K562 (cell line): ENCODE measurements around the gene NTRK2. TPM values are rescaled to one million over a fixed set of nuclear protein-coding genes. Genes with fewer than 3 reads are reported as not detected.

Experiments used
- ATAC-seq: fragments of 200-7000 bp; cut with Tn5 transposase; 3 replicates; pipeline ENCODE4 v1.9.1; 2020; ENCODE audit warnings: moderate library complexity
- BruUV-seq: library from RNA; stranded (reverse); fragments of 400-500 nt; replicated peaks from 2 replicates; lab custom pipeline; 2021; lab: Mats Ljungman, UMichigan
- CTCF ChIA-PET: fragments of 300-600 bp; formaldehyde crosslinking; extraction: SDS; loops from one replicate; lab custom pipeline; 2021; ENCODE audit warnings: low intra/inter-chr PET ratio; lab: Yijun Ruan, JAX
- POLR2A ChIA-PET: fragments of 300-600, 350-650 bp; sonication (Branson Sonifier 250); formaldehyde crosslinking; extraction: SDS; loops from one replicate; lab custom pipeline; 2021; ENCODE audit warnings: antibody characterized with exemption, inconsistent platforms; lab: Yijun Ruan, JAX
- DNase-seq, 4 experiments: peaks; one replicate each; pipeline versions ENCODE4 v3.0.0 to v3.0.0-alpha.2; 2011 to 2018; ENCODE audit warnings: low spot score in 3 of 4, mixed read lengths in 3 of 4; ENCODE audit errors: extremely low read depth in 1 of 4
- FAIRE-seq: peaks from 2 replicates; lab custom pipeline; 2011; peaks lifted over from hg19 to GRCh38; lab: Jason Lieb, UNC
- H2AFZ ChIP-seq: 2 replicates; pipeline ENCODE4 v1.6.0; 2011; ENCODE audit warnings: low read depth, low read length, control low read depth, inconsistent platforms
- H3K27ac ChIP-seq: fragments of 200-600 bp; 3 replicates; pipeline ENCODE4 v1.8.0; 2011; ENCODE audit warnings: low read depth, mild to moderate bottlenecking, control low read depth, inconsistent platforms, low read length, moderate library complexity, mixed read lengths; ENCODE audit errors: extremely low read depth
- H3K27me3 ChIP-seq, 2 experiments: fragments of 300-600 bp in 1 of 2; 2 replicates in 1 of 2; 3 replicates in 1 of 2; pipeline versions ENCODE4 v1.6.0 to v1.8.0; 2011; ENCODE audit warnings: inconsistent platforms in 2 of 2, low read length in 2 of 2, mild to moderate bottlenecking in 1 of 2, mixed read lengths in 1 of 2, moderate library complexity in 1 of 2; ENCODE audit not compliant: control insufficient read depth in 2 of 2, insufficient read depth in 2 of 2
- H3K36me3 ChIP-seq: fragments of 300-600 bp; 3 replicates; pipeline ENCODE4 v1.8.0; 2011; ENCODE audit warnings: mild to moderate bottlenecking, low read length, inconsistent platforms; ENCODE audit not compliant: control insufficient read depth, insufficient read depth
- H3K4me1 ChIP-seq, 2 experiments: fragments of 200-600 bp in 1 of 2; replicated peaks in 1 of 2; 2 replicates in 1 of 2; 3 replicates in 1 of 2; pipeline versions ENCODE4 v1.5.1 to v1.8.0; 2011; ENCODE audit warnings: inconsistent platforms in 2 of 2, low read length in 2 of 2, mild to moderate bottlenecking in 1 of 2, mixed read lengths in 1 of 2, moderate library complexity in 1 of 2; ENCODE audit not compliant: control insufficient read depth in 2 of 2, insufficient read depth in 2 of 2
- H3K4me2 ChIP-seq: 2 replicates; pipeline ENCODE4 v1.6.1; 2011; ENCODE audit warnings: low read length, control low read depth, inconsistent platforms, mixed read lengths; ENCODE audit not compliant: insufficient read depth
- H3K4me3 ChIP-seq: fragments of 200-600 bp; sonication (generic), shearing (Covaris generic); 2 replicates; pipeline ENCODE4 v1.5.1; 2016; ENCODE audit warnings: control low read depth, inconsistent platforms
- H3K79me2 ChIP-seq: fragments of 200-600 bp; 3 replicates; pipeline ENCODE4 v1.8.0; 2011; ENCODE audit warnings: low read length, inconsistent platforms; ENCODE audit not compliant: control insufficient read depth, insufficient read depth
- H3K9ac ChIP-seq, 2 experiments: 2 replicates each; pipeline versions ENCODE4 v1.6.0 to v1.6.1; 2011; ENCODE audit warnings: low read depth in 2 of 2, low read length in 2 of 2, control low read depth in 1 of 2, inconsistent platforms in 1 of 2, mild to moderate bottlenecking in 1 of 2, mixed read lengths in 1 of 2; ENCODE audit not compliant: insufficient read depth in 1 of 2
- H3K9me1 ChIP-seq: one replicate; pipeline ENCODE4 v1.6.0; 2011; ENCODE audit warnings: inconsistent platforms, mild to moderate bottlenecking, low read length, moderate library complexity; ENCODE audit not compliant: control insufficient read depth, insufficient read depth
- H3K9me3 ChIP-seq: replicated peaks from 2 replicates; pipeline ENCODE4 v1.5.1; 2011; ENCODE audit warnings: low read depth, low read length, inconsistent platforms; ENCODE audit not compliant: control insufficient read depth, insufficient read depth
- H4K20me1 ChIP-seq: replicated peaks from 2 replicates; pipeline ENCODE4 v1.6.1; 2011; ENCODE audit warnings: low read length, inconsistent platforms, mixed read lengths; ENCODE audit not compliant: control insufficient read depth, insufficient read depth
- ATF3 ChIP-seq, 2 experiments: fragments of 450-650 bp in 1 of 2; sonication (generic) in 1 of 2; formaldehyde crosslinking in 1 of 2; IDR thresholded peaks in 1 of 2; conservative IDR thresholded peaks in 1 of 2; 2 replicates each; pipeline versions ENCODE4 v1.6.1 to v1.8.1; 2016 to 2023; ENCODE audit warnings: mild to moderate bottlenecking in 2 of 2, moderate library complexity in 2 of 2, inconsistent platforms in 1 of 2, missing genetic modification reagents in 1 of 2
- BDP1 ChIP-seq: IDR thresholded peaks from 3 replicates; pipeline ENCODE4 v1.6.1; 2011; ENCODE audit not compliant: insufficient read length, insufficient read depth
- C11orf30 ChIP-seq: fragments of 450-650 bp; IDR thresholded peaks from 2 replicates; pipeline ENCODE4 v1.6.1; 2016; ENCODE audit warnings: low read depth, mild to moderate bottlenecking
- CAMTA2 ChIP-seq: fragments of 250-450 bp; sonication (Bioruptor Pico); conservative IDR thresholded peaks from 2 replicates; pipeline ENCODE4 v1.5.1; 2022
- CHD1 ChIP-seq: fragments of 200-600 bp; sonication (generic); IDR thresholded peaks from one replicate; pipeline ENCODE4 v1.6.1; 2012; ENCODE audit warnings: mild to moderate bottlenecking, moderate library complexity, low read length, inconsistent platforms
- ELF2 ChIP-seq: fragments of 250-450 bp; sonication (Bioruptor Pico); IDR thresholded peaks from 2 replicates; pipeline ENCODE4 v1.5.0; 2021; ENCODE audit warnings: mild to moderate bottlenecking
- ETV6 ChIP-seq, 3 experiments: fragments of 150-350 bp in 1 of 3; sonication (generic) in 1 of 3; formaldehyde crosslinking in 1 of 3; IDR thresholded peaks; 2 replicates each; pipeline versions ENCODE4 v1.6.1 to v1.8.0; 2014 to 2022; ENCODE audit warnings: borderline replicate concordance in 2 of 3, low read depth in 2 of 3, antibody characterized with exemption in 1 of 3, low read length in 1 of 3, mild to moderate bottlenecking in 1 of 3, missing genetic modification reagents in 1 of 3
- FOS ChIP-seq: IDR thresholded peaks from 3 replicates; pipeline ENCODE4 v1.6.1; 2011; ENCODE audit not compliant: insufficient read length; ENCODE audit errors: extremely low read depth
- HES1 ChIP-seq: fragments of 450-650 bp; IDR thresholded peaks from 2 replicates; pipeline ENCODE4 v1.6.1; 2016; ENCODE audit warnings: low read depth, mild to moderate bottlenecking, moderate library complexity
- NFXL1 ChIP-seq: fragments of 450-650 bp; formaldehyde crosslinking; IDR thresholded peaks from 2 replicates; pipeline ENCODE4 v1.4.0; 2021; ENCODE audit warnings: mild to moderate bottlenecking
- PHF20 ChIP-seq: fragments of 450-650 bp; IDR thresholded peaks from 2 replicates; pipeline ENCODE4 v1.6.1; 2018; ENCODE audit not compliant: partially characterized antibody
- ZBTB49 ChIP-seq: sonication (generic); formaldehyde crosslinking; IDR thresholded peaks from 2 replicates; pipeline ENCODE4 v1.8.0; 2022; ENCODE audit warnings: missing genetic modification reagents, mild to moderate bottlenecking, borderline replicate concordance
- ZHX1 ChIP-seq: fragments of 150-350 bp; conservative IDR thresholded peaks from 2 replicates; pipeline ENCODE4 v1.6.1; 2014; ENCODE audit warnings: low read length
- WGBS: fragments of 100-300 bp; shearing (Covaris generic); methylation state at CpG from one replicate; pipeline ENCODE4 v1.1.6; 2016; ENCODE audit warnings: low coverage, mixed read lengths; ENCODE audit not compliant: insufficient coverage; ENCODE audit errors: missing lambda C conversion rate; 5-methylcytosine and 5-hydroxymethylcytosine counted together
- in situ Hi-C: fragments of 300-500 bp; cut with MboI; formaldehyde crosslinking; loops from 4 replicates; pipeline ENCODE4 v1.15.0; 2018; ENCODE audit warnings: inconsistent platforms, mixed read lengths
- intact Hi-C: fragments of 100-400 bp; cut with micrococcal nuclease; formaldehyde crosslinking; loops from 2 replicates; pipeline ENCODE4 v1.14.2; 2022
- polyA plus RNA-seq, 8 experiments: library from polyadenylated mRNA; depleted of rRNA in 4 of 8; stranded (reverse) in 5 of 8; unstranded in 3 of 8; fragments of >200 nt; fragmentation: Nextera tagmentation in 2 of 8; fragmentation: Illumina TruSeq in 1 of 8; extraction: Ambion mirVana in 2 of 8; extraction: Trizol in 1 of 8; gene quantifications; 2 replicates each; pipeline versions ENCODE4 v1.2.1 to v1.2.3, GENCODE V29; 2011 to 2014; ENCODE audit warnings: inconsistent platforms in 1 of 8, missing spikeins in 1 of 8
- total RNA-seq, 7 experiments: library from RNA; depleted of rRNA in 6 of 7; stranded (reverse); fragments of >200 nt in 6 of 7; fragmentation: Illumina TruSeq in 2 of 7; extraction: Trizol in 2 of 7; gene quantifications; 2 replicates each; pipeline versions ENCODE4 v1.2.1 to v1.2.3, GENCODE V29; 2011 to 2021; ENCODE audit warnings: low replicate concordance in 1 of 7

The NTRK2 gene
- total and polyA plus RNA-seq, 9 of the 15 experiments (the other 6 are each of a cell fraction or from before 2014, with no cell fraction given) = not detected

GRCh38 chr9:84898188-84898587 lies 228.7 kb downstream of the NTRK2 start:
- ATAC-seq (no peak), FAIRE-seq (no peak), DNase-seq (no peak)
- no peaks in the 10 kb centered on the region for H3K79me2 ChIP-seq
- in situ Hi-C loops = no loop called here
- H3K4me3 ChIP-seq = no peak overlapping the region
- BruUV-seq = no TSS peak
- H3K36me3 ChIP-seq = no peaks in the 10 kb centered on the region
- H3K9me3 ChIP-seq = no peaks in the 10 kb centered on the region
- H3K4me2 ChIP-seq = no peak overlapping the region
- H3K27ac ChIP-seq = no peak overlapping the region
- POLR2A ChIA-PET = no interaction called here
- no peak for TF ChIP-seq NFXL1 (CRISPR knock-in tag)
- TF ChIP-seq C11orf30 = no peak
- TF ChIP-seq CHD1 = no peak
- no peak for TF ChIP-seq BDP1
- TF ChIP-seq ZBTB49 (CRISPR knock-in tag) = no peak
- TF ChIP-seq FOS = no peak
- no peak for TF ChIP-seq HES1
- no peak for TF ChIP-seq CAMTA2 (CRISPR knock-in tag)
- TF ChIP-seq ETV6 (IDR thresholded peaks at IDR 0.05; ENCODE audit: borderline replicate concordance in 1 of 2, low read depth in 2 of 2, low read length in 1 of 2) = no peak
- TF ChIP-seq ETV6 (CRISPR knock-in tag; IDR thresholded peaks at IDR 0.05; ENCODE audit: borderline replicate concordance) = no peak
- no peak for TF ChIP-seq PHF20
- TF ChIP-seq ATF3 (IDR thresholded peaks at IDR 0.05) = no peak
- TF ChIP-seq ATF3 (CRISPR knock-in tag; conservative IDR thresholded peaks at IDR 0.05) = no peak
- no peak for TF ChIP-seq ELF2
- no peak for TF ChIP-seq ZHX1
- TF ChIP-seq, all 486 proteins: peak for 0
- CTCF ChIA-PET = no interaction called here
- intact Hi-C loops = no loop called here
- Histone ChIP-seq H3K9me1 (no peaks in the 10 kb centered on the region), H2AFZ (no peak overlapping the region), H4K20me1 (no peaks in the 10 kb centered on the region), H3K9ac (no peak overlapping the region), H3K27me3 (no peaks in the 10 kb centered on the region), H3K4me1 (no peaks in the 10 kb centered on the region)
- WGBS = 0% methylated on average over 2 of the region's 2 CpGs
